Measurements from ENCODE around the gene PLOD3.
A peak's percentile ranks its signal among the peaks of the same experiment; 100 is the strongest.

The PLOD3 gene

GRCh38 chr7:101164071-101164840 lies 53.1 kb downstream of the PLOD3 start:
- peak; percentile 70 for DNase-seq

GRCh38 chr7:101163279-101164070 lies 53.9 kb downstream of the PLOD3 start:
- DNase-seq: peak; percentile 79

GRCh38 chr7:101162551-101163278 lies 54.7 kb downstream of the PLOD3 start:
- DNase-seq: peak; percentile 76

GRCh38 chr7:101161692-101162471 lies 55.5 kb downstream of the PLOD3 start:
- DNase-seq: no peak

GRCh38 chr7:101160910-101161309 lies 56.5 kb downstream of the PLOD3 start:
- no peak for DNase-seq

GRCh38 chr7:101159696-101160674 lies 57.4 kb downstream of the PLOD3 start:
- DNase-seq: no peak

GRCh38 chr7:101156866-101157589 lies 60.4 kb downstream of the PLOD3 start:
- no peak for DNase-seq

GRCh38 chr7:101156277-101156676 lies 61.1 kb downstream of the PLOD3 start:
- DNase-seq: no peak
